Neural cell (in vitro differentiated cells): ENCODE measurements around the gene PPP1CB. TPM values are rescaled to one million over a fixed set of nuclear protein-coding genes. Genes with fewer than 3 reads are reported as not detected.

Experiments
- H2AFZ ChIP-seq: fragments of 200-600, 300-800 bp; sonication (generic), shearing (Covaris generic); 2 replicates; pipeline ENCODE4 v1.6.0; 2014; ENCODE audit warnings: low read depth, mild to moderate bottlenecking, antibody characterized with exemption, low read length, moderate library complexity
- H3F3A ChIP-seq: fragments of 200-600 bp; shearing (Covaris generic); 2 replicates; pipeline ENCODE4 v1.6.1; 2016; ENCODE audit warnings: mild to moderate bottlenecking, moderate library complexity, mixed read lengths, antibody characterized with exemption, low read length; ENCODE audit not compliant: insufficient read depth, poor library complexity, severe bottlenecking
- H3K27ac ChIP-seq: fragments of 200-600, 300-800 bp; sonication (generic), shearing (Covaris generic); 2 replicates; pipeline ENCODE4 v1.5.1; 2014; ENCODE audit warnings: mild to moderate bottlenecking, low read length, moderate library complexity
- H3K27me3 ChIP-seq: fragments of 300-800, 200-600 bp; sonication (generic), shearing (Covaris generic); 2 replicates; pipeline ENCODE4 v1.6.0; 2014; ENCODE audit warnings: mild to moderate bottlenecking, low read depth, low read length, moderate library complexity; ENCODE audit not compliant: insufficient read depth
- H3K36me3 ChIP-seq: fragments of 300-800, 200-600 bp; sonication (generic), shearing (Covaris generic); 2 replicates; pipeline ENCODE4 v1.5.1; 2014; ENCODE audit warnings: mild to moderate bottlenecking, antibody characterized with exemption, low read length, moderate library complexity; ENCODE audit not compliant: insufficient read depth
- H3K4me2 ChIP-seq: fragments of 300-800, 200-600 bp; sonication (generic), shearing (Covaris generic); 2 replicates; pipeline ENCODE4 v1.6.0; 2014; ENCODE audit warnings: mild to moderate bottlenecking, low read length
- H3K4me3 ChIP-seq: fragments of 300-800, 200-600 bp; sonication (generic), shearing (Covaris generic); 2 replicates; pipeline ENCODE4 v1.5.1; 2014; ENCODE audit warnings: mild to moderate bottlenecking, low read length, moderate library complexity
- H3K79me2 ChIP-seq: fragments of 200-600 bp; shearing (Covaris generic); replicated peaks from 2 replicates; pipeline ENCODE4 v1.6.0; 2014; ENCODE audit warnings: mild to moderate bottlenecking, low read length, moderate library complexity; ENCODE audit not compliant: insufficient read depth
- H3K9ac ChIP-seq: fragments of 300-800, 200-600 bp; sonication (generic), shearing (Covaris generic); 2 replicates; pipeline ENCODE4 v1.6.1; 2016; ENCODE audit warnings: mild to moderate bottlenecking, low read length, mixed read lengths
- H3K9me2 ChIP-seq: fragments of 200-600 bp; shearing (Covaris generic); 2 replicates; pipeline ENCODE4 v1.6.1; 2016; ENCODE audit warnings: mild to moderate bottlenecking, low read length, mixed read lengths; ENCODE audit not compliant: insufficient read depth
- H3K9me3 ChIP-seq: fragments of 200-600, 300-800 bp; sonication (generic), shearing (Covaris generic); 2 replicates; pipeline ENCODE4 v1.6.1; 2016; ENCODE audit warnings: mild to moderate bottlenecking, mixed run types, low read length, moderate library complexity, mixed read lengths
- H4K20me1 ChIP-seq: fragments of 200-600 bp; shearing (Covaris generic); 2 replicates; pipeline ENCODE4 v1.6.1; 2016; ENCODE audit warnings: mild to moderate bottlenecking, mixed run types; ENCODE audit not compliant: insufficient read depth
- CTCF ChIP-seq: fragments of 450-650 bp; IDR thresholded peaks from 2 replicates; pipeline ENCODE4 v1.5.1; 2014; ENCODE audit warnings: antibody characterized with exemption, mild to moderate bottlenecking, moderate library complexity; ENCODE audit not compliant: poor library complexity, severe bottlenecking
- EP300 ChIP-seq: fragments of 450-650 bp; conservative IDR thresholded peaks from 2 replicates; pipeline ENCODE4 v1.6.1; 2014; ENCODE audit warnings: antibody characterized with exemption, mild to moderate bottlenecking, moderate library complexity; ENCODE audit not compliant: poor library complexity, severe bottlenecking
- EZH2 ChIP-seq: fragments of 200-600, 300-800 bp; shearing (Covaris generic), sonication (generic); IDR thresholded peaks from 2 replicates; pipeline ENCODE4 v1.6.1; 2014; ENCODE audit warnings: antibody characterized with exemption, low read length, borderline replicate concordance, mild to moderate bottlenecking; ENCODE audit not compliant: insufficient read depth, poor library complexity, severe bottlenecking
- MXI1 ChIP-seq: fragments of 450-650 bp; conservative IDR thresholded peaks from 2 replicates; pipeline ENCODE4 v1.6.1; 2014; ENCODE audit warnings: antibody characterized with exemption, mild to moderate bottlenecking; ENCODE audit not compliant: poor library complexity, severe bottlenecking
- POLR2AphosphoS5 ChIP-seq: IDR thresholded peaks from 2 replicates; pipeline ENCODE4 v1.6.1; 2012
- RAD21 ChIP-seq: fragments of 450-650 bp; conservative IDR thresholded peaks from 2 replicates; pipeline ENCODE4 v1.6.1; 2014; ENCODE audit warnings: antibody characterized with exemption, mild to moderate bottlenecking, moderate library complexity
- REST ChIP-seq: IDR thresholded peaks from 2 replicates; pipeline ENCODE4 v1.6.1; 2012; ENCODE audit warnings: borderline replicate concordance
- SMC3 ChIP-seq: fragments of 450-650 bp; conservative IDR thresholded peaks from 2 replicates; pipeline ENCODE4 v1.6.1; 2014; ENCODE audit warnings: antibody characterized with exemption, mild to moderate bottlenecking, moderate library complexity; ENCODE audit not compliant: poor library complexity
- TAF1 ChIP-seq: IDR thresholded peaks from 2 replicates; pipeline ENCODE4 v1.6.1; 2012; ENCODE audit warnings: low read depth
- polyA plus RNA-seq: library from polyadenylated mRNA; depleted of rRNA; stranded (reverse); fragments of >200 nt; gene quantifications from 2 replicates; pipeline ENCODE4 v1.2.3, GENCODE V29; 2014

PPP1CB gene
- polyA plus RNA-seq, 1 donor from 2014 or later: 239 TPM

GRCh38 chr2:28833740-28834470, 82.3 kb downstream of the PPP1CB start:
- Histone ChIP-seq H3K9me3 (no peaks in the 10 kb centered on the region), H3K36me3 (no peaks in the 10 kb centered on the region), H3K79me2 (no peaks in the 10 kb centered on the region), H3K9ac (no peak overlapping the region), H4K20me1 (no peaks in the 10 kb centered on the region), H3K27ac (no peak overlapping the region), H3F3A (no peaks in the 10 kb centered on the region), H3K27me3 (no peaks in the 10 kb centered on the region), H2AFZ (no peak overlapping the region), H3K4me3 (no peak overlapping the region), H3K9me2 (no peaks in the 10 kb centered on the region), H3K4me2 (no peak overlapping the region)
- no peak for TF ChIP-seq SMC3
- no peak for TF ChIP-seq POLR2AphosphoS5

GRCh38 chr2:28835781-28836180, 84.2 kb downstream of the PPP1CB start:
- H3K9me2 ChIP-seq: no peaks in the 10 kb centered on the region
- no peaks in the 10 kb centered on the region for H3K79me2 ChIP-seq
- no peaks in the 10 kb centered on the region for H4K20me1 ChIP-seq
- H3K4me2 ChIP-seq: no peak overlapping the region
- no peaks in the 10 kb centered on the region for H3F3A ChIP-seq
- TF ChIP-seq POLR2AphosphoS5 (no peak), MXI1 (no peak), REST (no peak), SMC3 (no peak), RAD21 (no peak), EP300 (no peak), EZH2 (no peak), CTCF (no peak), TAF1 (no peak)
- H2AFZ ChIP-seq: no peak overlapping the region
- H3K36me3 ChIP-seq: no peaks in the 10 kb centered on the region
- no peaks in the 10 kb centered on the region for H3K9me3 ChIP-seq
- H3K9ac ChIP-seq: no peak overlapping the region
- H3K27me3 ChIP-seq: no peaks in the 10 kb centered on the region
- no peak overlapping the region for H3K4me3 ChIP-seq
- no peak overlapping the region for H3K27ac ChIP-seq
